ENCODE data around the gene PMEPA1. TPM values are rescaled to one million over a fixed set of nuclear protein-coding genes. Genes with fewer than 3 reads are reported as not detected.

PMEPA1 gene
- total and polyA plus RNA-seq, 2 experiments from 2014 or later = 7.3 to 15.4 TPM

GRCh38 chr20:57669632-57670031 lies 40.2 kb downstream of the PMEPA1 start (continued):
- TF ChIP-seq STAT1 (IDR thresholded peaks at IDR 0.05; ENCODE audit: unreplicated experiment) = no peak
- TF ChIP-seq REST (IDR thresholded peaks at IDR 0.05; ENCODE audit: unreplicated experiment) = no peak
- no peak for TF ChIP-seq CTCF (conservative IDR thresholded peaks at IDR 0.05; ENCODE audit: low read depth in 2 of 2)
- TF ChIP-seq EZH2phosphoT487 (IDR thresholded peaks at IDR 0.05; ENCODE audit: unreplicated experiment) = no peak

- Histone ChIP-seq H3K79me2 (replicated peaks; ENCODE audit: insufficient read depth) (peaks cover 93% of the 10 kb centered on the region), H4K20me1 (replicated peaks; ENCODE audit: insufficient read depth) (peaks cover 24% of the 10 kb centered on the region; the same call in 1 of the 2 replicates)
- no peaks in the 10 kb centered on the region for H3K36me3 Mint-ChIP-seq (ENCODE audit: low read depth)
- TF ChIP-seq ZNF331 (CRISPR knock-in tag; IDR thresholded peaks at IDR 0.05; ENCODE audit: low read depth) (no peak), ZNF114 (CRISPR knock-in tag; IDR thresholded peaks at IDR 0.05) (no peak), JUNB (IDR thresholded peaks at IDR 0.05; ENCODE audit: unreplicated experiment) (no peak), CTCF (conservative IDR thresholded peaks at IDR 0.05; ENCODE audit: low read depth in 2 of 2) (no peak), POLR2AphosphoS5 (IDR thresholded peaks at IDR 0.05; ENCODE audit: low read depth) (no peak), REST (IDR thresholded peaks at IDR 0.05; ENCODE audit: unreplicated experiment) (no peak), CREB1 (CRISPR knock-in tag; IDR thresholded peaks at IDR 0.05; ENCODE audit: low read depth) (no peak), NANOG (IDR thresholded peaks at IDR 0.05; ENCODE audit: borderline replicate concordance) (no peak), EZH2phosphoT487 (IDR thresholded peaks at IDR 0.05; ENCODE audit: unreplicated experiment) (no peak), ETS1 (IDR thresholded peaks at IDR 0.05) (no peak), STAT1 (IDR thresholded peaks at IDR 0.05; ENCODE audit: unreplicated experiment) (no peak)
Measured at GRCh38 chr20:57667924-57668782, 41.7 kb downstream of the PMEPA1 start.

More at GRCh38 chr20:57667924-57668782, 41.7 kb downstream of the PMEPA1 start:
- H3K4me2 ChIP-seq = peak overlapping the region; percentile 20; the same call in 1 of the 2 replicates
- Mint-ChIP-seq H3K27me3 (ENCODE audit: insufficient read depth, low read depth, poor library complexity) (peaks cover 13% of the 10 kb centered on the region), H3K27ac (peak overlapping the region; percentile 94), H3K9me3 (no peaks in the 10 kb centered on the region; the same call in 2 of the 3 replicates), H3K4me1 (peaks cover 53% of the 10 kb centered on the region), H3K4me3 (no peak overlapping the region; the same call in 2 of the 3 replicates)
- H3K27ac ChIP-seq (ENCODE audit: low read depth) = peak overlapping the region; percentile 74; the same call in 1 of the 2 replicates
- H3F3A ChIP-seq (replicated peaks; ENCODE audit: low read depth) = no peaks in the 10 kb centered on the region
- H3K36me3 ChIP-seq (ENCODE audit: insufficient read depth) = no peaks in the 10 kb centered on the region
- H2AFZ ChIP-seq = no peak overlapping the region
- no peaks in the 10 kb centered on the region for H3K27me3 ChIP-seq (ENCODE audit: insufficient read depth)
- ATAC-seq (peak; percentile 10; the same call in 2 of the 3 replicates), DNase-seq (ENCODE audit: low spot score) (no peak)
- no peak overlapping the region for H3K4me3 ChIP-seq
- H3K4me1 ChIP-seq (ENCODE audit: insufficient read depth) = peaks cover 15% of the 10 kb centered on the region
- H3K9me2 ChIP-seq (ENCODE audit: insufficient read depth) = no peaks in the 10 kb centered on the region

Data from GM23338 (cell line).